ENCODE measurements around the gene STRN.
"Not testable (repeated sequence)": the region's sequence is repeated elsewhere in the genome, so short reads cannot be mapped to it uniquely, and the experiment has no call there.

Gene STRN

DNA sequence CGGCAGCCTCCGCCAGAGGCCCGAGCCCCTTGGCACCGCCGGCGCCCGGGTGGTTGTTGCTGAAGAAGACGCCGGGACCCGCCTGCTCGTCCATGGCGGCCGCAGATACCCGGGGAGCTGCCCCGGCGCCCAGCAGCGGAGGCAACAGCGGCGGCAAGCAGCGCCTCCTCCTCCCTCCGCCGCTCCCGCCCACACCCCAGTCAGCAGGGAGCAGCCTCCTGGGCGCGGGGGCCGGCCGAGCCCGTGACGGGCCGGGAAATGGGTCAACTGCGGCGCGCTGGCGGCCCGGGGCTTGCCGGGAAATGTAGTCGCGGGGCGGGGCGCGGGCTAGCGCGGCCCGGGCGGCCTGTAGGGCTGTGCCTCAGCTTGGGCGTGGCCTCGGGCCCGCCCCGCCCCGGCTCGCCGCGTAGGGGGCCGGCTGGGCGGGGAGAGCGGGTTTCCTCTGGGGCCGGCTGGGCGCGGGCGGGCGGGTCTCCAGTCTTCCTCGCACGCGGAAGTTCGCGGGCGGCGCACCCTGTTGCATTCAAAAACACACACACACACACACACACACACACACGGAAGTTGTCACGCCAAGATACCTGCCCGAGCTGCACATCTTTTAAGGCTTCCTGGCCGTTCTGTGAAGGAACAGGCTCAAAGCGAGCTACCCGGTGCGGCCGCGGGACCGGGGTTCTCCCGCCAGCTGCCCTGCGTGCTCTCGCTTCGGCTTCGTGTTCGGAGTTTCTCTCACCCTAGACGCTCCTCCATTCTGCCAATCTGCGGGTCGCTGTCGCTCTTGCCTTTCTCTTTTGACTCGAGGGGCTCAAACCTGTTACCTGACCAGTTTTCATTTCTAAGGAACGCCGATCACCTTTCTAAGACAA lies at the start of gene STRN:
Gene STRN (minus strand): TSS at position 167 of the 866 bp plus-strand sequence. CDS start 73 bp downstream, at position 94.
- peak; percentile 82 to 92 for DNase-seq

DNA sequence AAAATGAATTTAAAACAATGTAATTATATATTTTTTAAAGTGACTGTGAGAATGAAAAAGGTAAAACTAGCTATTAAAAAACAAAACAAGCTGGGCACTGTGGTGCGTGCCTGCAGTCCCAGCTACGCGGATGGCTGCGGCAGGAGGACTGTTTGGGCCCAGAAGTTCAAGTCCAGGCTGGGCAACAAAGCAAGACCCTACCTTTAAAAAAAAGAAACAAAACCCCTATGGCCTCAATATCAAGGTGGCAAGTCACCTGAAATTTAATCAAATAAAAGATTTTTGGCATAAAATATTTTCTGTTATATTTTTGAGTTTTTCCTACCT lies 46.9 kb upstream of the STRN start:
- DNase-seq = no peak

DNA sequence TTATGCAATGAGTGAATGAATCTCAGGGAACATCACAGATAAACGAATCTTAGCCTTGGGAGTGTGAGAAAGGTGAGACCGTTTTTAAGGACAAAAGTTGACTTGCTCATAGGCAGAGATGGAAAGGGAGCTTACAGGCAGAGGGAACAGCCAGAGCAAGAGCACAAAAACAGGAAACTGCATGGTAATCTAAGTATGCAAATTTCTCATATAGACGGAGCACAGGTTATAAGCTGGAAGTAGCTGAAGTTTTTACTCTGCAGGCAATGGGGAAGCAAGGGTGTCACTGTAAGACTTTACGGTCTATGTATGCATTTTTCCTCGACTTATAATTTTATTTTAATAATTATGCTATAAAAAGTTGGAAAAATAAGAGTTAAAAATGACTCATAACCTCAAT lies 44.8 kb upstream of the STRN start:
- no peak for DNase-seq

DNA sequence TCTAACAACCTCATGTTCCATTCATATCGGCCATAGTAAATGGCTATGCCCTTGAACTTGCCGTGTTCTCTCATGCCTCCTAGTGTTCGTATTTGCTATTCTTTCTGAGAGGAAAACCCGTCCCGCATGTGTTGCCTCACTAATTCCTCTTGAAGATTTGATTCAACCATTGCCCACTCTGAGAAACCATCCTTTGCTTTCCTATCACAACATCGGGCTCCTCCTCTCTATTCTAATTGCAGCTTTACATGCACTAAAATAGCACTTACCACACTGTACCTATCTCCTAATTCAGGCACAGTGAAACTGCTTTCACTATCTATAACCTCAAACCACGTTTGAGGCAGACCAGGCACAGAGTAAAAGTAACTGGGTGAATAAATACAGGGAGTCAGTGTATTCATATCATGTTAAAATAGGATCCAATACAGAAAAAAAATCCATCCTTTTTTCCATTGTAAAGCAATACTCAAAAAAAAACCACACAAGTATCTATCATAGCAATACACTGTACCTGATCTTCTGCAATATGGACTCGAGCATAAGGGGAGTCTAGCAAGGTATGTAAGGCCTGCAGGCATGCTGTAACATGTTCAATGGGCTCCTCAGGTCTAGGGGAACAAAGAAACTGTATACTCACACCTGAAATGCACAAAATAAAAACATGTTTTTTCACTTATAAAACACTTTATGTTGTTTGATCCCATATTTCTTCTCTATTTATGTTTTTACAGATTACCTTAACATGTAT lies 39.0 kb upstream of the STRN start:
- no peak for DNase-seq

DNA sequence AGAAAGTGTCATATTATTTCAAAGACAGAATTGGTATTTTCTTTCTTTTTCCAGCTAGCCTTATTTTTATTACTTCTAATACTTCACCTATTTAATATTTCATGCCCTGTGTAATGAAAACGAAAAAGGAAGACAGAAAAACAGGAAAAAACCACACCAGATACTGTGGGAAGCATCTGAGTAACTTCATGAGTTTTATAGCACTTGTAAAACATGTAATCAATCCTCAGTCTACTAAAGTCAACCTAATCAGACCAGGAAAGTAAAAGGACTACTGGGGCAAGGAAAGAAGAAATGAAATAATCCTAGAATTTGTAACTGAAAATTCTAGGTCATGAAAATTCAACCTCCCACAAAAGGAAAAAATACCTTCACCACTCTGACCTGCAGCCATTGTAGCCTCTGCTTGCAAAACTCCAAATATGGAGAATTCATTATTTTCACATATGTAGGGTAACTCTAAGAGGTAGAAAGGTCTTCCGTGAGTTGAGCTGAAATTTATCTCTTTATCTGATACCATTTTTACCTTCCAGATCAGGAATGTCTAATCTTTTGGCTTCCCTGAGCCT lies 34.7 kb upstream of the STRN start:
- DNase-seq = no peak

DNA sequence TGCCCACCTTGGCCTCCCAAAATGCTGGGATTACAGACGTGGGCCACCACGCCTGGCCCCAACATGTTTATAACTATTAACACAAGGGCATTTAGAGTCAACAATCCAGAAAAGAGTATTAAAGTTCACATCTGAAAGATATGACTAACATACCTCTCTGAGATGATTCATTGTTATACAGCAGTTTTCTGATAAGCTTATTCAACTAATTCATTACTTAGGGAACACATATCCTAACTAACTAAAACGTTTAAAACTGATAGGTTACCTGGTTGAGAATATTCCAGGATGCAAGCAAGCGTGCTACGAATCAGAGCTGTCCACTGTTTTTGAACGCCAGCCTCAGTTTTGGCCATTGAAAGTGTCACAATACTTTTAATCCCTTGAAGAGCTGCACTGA lies 34.0 kb upstream of the STRN start:
- DNase-seq = no peak

GRCh38 chr2:36999416-36999815 lies 33.1 kb upstream of the STRN start:
- not testable (repeated sequence) for DNase-seq

- no peak for DNase-seq
Measured at GRCh38 chr2:36993841-36994620, 27.7 kb upstream of the STRN start.

- DNase-seq = no peak
Measured at GRCh38 chr2:36988008-36988407, 21.7 kb upstream of the STRN start.

DNA sequence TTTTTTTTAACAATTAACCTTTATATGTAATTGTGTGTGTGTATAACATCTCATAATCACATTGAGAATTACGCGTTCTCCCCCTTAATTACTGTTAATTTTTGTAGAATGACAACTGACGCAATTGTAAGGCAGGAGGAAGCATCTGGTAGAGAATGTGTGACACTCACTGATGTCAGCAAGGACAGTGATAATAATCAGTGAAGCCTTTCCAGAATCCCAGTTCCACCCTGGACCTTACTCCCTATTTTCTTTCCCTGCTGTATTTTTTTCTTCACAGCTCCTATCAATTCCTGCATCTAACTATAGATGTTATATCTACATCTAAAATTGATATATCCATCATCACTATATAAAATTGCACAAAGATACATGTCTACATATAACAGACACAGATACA lies 16.1 kb upstream of the STRN start:
- no peak for DNase-seq

GRCh38 chr2:36981911-36982310 lies 15.6 kb upstream of the STRN start:
- no peak for DNase-seq

DNA sequence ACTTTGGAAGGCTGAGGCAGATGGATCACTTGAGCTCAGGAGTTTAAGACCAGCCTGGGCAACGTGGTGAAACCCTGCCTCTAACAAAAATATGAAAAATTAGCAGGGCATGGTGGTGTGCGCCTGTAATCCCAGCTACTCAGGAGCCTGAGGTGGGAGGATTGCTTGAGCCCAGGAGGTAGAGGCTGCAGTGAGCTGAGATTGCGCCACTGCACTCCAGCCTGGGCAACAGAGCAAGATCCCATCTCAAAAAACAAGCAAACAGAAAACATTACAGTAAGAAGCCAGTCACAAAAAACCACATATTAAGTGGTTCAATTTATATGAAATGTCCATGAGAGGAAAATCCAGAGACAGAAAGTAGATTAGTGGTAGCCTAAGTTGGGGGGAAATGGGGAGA lies 12.7 kb upstream of the STRN start:
- not testable (repeated sequence) for DNase-seq

GRCh38 chr2:36976065-36976464 lies 9.7 kb upstream of the STRN start:
- DNase-seq = no peak

DNA sequence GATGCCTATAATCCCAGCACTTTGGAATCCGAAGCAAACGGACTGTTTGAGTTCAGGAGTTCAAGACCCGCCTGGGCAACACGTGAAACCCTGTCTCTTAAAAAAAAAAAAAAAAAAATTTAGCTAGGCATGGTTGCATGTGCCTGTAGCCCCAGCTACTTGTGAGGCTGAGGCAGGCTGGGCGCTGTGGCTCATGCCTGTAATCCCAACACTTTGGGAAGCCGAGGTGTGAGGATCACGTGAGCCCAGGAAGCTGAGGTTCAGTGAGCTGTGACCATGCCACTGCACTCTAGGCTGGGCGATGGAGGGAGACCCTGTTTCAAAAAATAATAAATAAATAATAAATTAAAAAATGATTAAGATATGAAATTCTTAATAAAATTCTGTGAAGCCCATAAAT lies 9.0 kb upstream of the STRN start:
- DNase-seq = no peak

- DNase-seq = no peak
Measured at GRCh38 chr2:36973320-36973719, 7.0 kb upstream of the STRN start.

DNA sequence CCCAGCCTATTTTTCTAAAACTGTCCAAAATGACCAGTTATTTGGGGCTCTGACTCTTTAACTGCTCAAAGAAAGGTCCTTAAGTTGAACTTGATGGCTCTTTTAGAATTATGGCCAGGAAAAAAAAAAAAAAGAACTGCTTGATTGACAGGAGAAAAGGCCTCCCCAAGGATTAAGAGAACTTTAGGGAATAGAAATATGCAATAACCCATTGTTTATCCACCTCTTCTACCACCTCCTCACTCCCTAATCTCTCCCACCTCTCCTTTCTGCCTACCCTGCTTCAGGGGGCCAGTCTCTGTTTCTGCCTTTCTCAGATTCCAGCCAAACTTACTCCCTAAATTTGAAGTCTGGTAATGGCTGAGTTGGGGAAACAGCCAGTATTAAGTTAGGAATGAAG lies 5.7 kb upstream of the STRN start:
- DNase-seq = no peak

DNA sequence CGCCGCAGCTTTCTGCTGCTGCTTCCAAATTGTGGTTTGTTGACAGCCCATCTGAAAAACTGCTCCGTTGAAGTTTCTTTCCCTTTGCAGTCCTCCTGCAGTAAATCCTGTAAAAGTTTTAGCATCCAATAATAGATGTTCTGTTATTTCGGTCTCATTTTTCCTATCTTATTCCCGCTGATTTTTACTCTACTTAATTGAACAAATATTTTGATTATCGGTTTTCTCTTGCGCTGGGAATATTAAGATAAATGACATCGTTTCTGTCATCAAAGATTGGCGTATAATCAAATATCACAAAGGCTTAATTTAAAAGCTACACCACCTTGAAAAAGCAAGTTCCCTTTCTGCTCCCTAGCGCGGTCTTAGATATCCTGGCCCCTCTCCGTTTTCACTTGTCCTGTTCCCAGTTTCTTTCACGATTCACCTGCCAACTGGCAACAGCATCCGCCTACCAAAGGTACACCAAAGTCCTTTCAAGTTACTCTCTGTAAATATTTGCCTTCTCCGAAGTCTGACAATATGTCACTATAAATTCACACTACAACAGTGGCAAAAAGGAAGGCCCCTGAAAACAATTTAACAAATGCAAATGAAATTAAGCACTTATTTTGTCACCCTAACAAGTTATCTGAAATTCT lies 1.0 kb upstream of the STRN start:
- DNase-seq = no peak

GRCh38 chr2:36965751-36966369 lies 476 bp downstream of the STRN start:
- DNase-seq = peak; percentile 42 to 60

- DNase-seq = no peak
Measured at GRCh38 chr2:36965206-36965605, 1.1 kb downstream of the STRN start.

DNA sequence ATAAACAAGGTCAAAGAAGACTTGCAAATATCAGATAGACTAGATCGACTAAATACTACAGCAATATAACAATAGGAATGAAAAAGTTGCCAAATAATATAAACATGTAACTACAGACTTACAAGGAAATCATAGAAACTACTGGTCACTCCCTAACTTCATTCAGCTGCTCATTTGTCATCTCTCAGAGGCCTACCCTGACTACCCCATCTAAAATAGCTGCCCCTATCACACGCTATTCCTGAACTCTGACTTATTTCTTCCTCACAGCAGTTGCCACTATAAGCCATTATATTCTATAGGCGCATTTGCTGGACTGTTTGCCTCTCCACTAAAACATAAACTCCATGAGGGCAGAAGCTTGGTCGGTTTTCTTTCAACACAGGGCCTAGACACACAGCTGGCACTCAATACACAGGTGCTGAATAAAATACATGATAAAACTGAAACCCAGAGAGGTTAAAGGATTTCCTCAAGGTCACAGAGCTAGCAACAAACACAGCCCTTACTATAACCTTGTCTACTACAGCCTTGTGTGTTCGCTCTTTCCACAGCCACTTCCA lies 1.8 kb downstream of the STRN start:
- DNase-seq = no peak

GRCh38 chr2:36963734-36964133 lies 2.6 kb downstream of the STRN start:
- no peak for DNase-seq

DNA sequence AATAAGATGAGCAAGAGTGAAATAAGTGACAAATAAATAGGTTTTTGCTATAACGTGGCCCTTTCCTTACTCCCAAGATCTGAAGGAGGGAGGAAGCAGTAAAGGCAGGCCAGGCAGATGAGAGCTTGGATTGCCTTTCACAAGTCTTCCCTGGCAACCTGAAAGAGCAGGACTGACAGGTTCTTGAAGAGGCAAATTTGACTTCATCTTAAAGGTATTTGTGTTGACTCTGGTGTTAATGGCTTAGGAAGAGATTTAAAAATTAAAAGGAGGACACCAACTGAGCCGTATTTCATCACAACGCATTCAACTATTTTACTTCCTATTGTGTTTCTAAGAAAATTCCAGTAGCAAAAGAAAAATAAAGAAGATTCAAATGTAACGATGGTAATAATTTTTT lies 3.2 kb downstream of the STRN start:
- no peak for DNase-seq
